HUDEP-2 (cell line): ENCODE measurements around the gene EIPR1.
"Not testable (repeated sequence)": the region's sequence is repeated elsewhere in the genome, so short reads cannot be mapped to it uniquely, and the experiment has no call there.

Experiments
- DNase-seq, 76 experiments: peaks; one replicate each; lab custom pipeline; 2025; ENCODE audit not compliant: unreplicated experiment in 76 of 76; lab: John Stamatoyannopoulos, UW

The EIPR1 gene

DNA sequence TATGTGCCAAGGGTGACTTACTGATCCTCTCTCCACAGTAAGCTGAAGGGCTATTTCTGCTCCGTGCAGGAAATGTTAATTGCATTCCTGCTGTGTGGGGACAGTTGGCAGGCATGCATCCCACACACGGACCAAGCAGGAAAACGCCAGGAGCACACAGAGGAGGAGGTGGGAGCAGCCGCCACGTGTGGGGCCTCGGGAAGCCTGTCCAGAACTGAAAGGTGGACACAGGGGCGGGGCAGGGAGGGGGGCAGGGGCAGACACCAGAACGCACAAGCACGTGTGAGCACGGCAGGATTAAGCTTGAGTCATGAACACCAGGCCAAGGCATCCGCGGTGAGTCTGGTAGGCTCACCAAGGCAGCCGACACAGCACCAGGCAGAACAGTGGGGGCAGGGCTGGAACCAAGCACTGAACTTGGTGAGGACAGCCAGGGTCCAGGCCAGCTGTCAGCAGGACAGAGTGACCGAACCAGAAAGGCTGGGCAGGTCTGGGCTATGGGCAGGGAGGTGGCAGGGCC, 177.1 kb downstream of the EIPR1 start:
- no peak for DNase-seq

DNA sequence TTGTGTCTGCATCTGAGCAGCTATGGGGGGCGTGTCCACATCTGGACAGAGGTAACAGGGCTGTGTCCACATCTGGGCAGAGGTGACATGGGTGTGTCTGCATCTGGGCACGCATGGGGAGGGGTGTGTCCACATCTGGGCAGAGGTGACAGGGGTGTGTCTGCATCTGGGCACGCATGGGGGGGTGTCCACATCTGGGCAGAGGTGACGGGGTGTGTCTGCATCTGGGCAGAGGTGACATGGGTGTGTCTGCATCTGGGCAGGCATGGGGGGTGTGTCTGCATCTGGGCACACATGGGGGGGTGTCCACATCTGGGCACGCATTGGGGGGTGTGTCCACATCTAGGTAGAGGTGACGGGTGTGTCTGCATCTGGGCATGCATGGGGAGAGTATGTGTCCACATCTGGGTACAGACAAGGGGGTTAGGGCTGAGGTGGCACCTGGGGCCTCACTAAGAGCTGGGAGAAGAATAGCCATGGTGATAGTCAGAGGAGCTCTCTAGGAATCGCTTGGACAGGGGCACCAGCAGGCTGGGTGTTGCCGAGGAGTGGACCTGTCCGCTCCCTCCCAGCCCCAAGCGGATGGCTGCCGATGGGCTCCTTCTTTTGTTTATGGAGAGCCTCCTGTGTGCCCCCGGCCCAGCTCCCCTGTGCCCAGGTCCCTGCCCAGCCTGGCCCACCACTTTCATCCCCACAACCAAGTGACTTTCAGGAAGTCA, 177.8 kb downstream of the EIPR1 start:
- peak in 34 of 76 experiments; percentile 1 to 55 (median 22) for DNase-seq

- not testable (repeated sequence) for DNase-seq
Observed at GRCh38 chr2:3198671-3199192, 178.9 kb downstream of the EIPR1 start.

DNA sequence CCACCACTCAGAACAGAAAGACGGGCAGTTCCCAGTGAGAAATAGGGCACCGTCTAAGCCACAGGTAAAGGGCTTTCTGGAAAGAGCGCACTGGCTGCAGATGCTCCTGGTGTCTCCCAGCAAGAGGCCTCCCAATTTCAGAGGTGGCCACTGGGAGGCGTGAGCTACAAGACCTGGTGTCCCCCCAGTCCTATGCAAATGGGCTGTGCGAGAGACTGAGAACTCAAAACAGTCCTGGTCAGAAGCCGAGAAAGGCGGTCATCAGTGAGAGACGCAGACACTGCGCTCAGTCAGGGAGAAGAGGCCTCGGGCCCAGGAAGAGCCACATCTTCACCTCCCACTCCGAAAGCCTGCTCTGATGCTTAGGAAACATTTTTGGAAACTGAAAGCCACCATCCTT, 179.5 kb downstream of the EIPR1 start:
- DNase-seq = no peak

DNA sequence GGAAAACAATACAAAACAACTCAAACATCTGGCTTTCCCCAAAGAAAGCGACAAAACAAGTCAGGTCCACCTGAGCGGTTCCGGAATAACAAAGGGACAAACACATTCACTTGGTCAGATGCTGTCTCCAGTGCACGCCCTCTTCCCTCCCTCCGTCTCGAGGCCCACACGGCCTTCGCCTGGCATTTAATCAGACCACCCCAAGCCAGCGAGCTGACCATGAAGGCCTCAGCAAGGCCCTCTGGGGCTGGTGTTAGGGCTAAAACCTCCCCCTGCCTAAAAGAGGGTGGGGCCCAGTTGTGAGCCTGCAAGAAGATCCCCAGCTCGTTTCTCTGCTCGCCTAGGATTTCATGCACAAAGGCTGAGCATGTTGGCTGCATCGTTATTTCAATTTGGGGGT, 180.3 kb downstream of the EIPR1 start:
- DNase-seq = no peak

DNA sequence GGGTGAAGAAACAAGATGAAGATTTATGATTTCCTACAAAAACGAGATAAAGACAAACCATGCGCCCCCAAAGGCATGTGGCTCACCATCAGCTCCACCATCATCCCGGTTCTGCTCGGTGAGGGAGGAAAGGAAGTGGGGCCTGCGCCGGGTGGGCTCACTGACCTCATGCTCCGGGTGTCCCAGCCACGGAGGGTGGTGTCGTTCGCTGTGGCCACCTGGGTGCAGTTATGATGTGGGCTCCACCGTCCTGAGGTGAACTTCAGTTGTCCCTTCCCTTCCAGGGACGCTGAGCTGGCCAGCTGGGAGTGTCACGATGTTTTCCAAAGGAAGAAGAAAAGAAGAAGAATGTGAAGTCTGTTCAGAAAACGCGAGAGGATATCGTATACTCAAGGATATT, 180.9 kb downstream of the EIPR1 start:
- no peak for DNase-seq

DNA sequence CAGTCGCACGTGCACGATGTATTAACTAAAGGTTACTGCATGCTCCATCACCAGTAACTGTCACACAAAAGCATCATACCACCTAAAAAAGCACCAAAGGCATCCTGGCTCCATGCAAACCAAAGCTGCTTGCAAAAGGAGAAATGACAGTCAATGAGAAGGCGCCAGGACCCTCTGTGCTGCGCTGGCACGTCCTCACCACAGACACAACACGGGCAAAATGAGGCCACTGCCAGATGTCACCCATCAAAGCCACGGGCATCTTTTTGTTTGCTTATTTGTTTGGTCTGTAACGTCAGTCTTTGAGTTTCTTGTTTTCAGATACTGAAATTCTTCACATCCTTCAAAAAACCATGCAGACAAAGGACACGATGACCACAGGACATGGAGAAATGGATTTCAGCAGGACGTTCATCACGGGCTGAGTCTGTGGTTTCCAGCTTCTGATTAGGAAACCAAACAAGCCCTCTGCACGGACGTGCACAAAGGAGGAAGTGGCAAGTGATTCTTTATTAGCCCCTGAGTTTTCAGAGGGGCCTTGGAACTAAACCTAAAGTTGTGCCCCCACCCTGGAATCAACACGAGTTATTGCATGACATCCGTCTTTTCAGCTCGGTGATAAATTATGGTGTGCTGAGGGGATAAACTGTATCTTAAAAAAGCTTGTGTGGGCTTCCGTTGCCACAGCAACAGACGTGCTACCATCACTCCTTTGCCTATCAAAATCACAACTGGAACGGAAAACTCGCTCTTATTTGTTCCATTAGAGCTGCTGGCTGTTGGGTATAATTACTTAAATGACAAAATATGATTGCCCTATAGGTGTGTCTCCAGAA, 181.8 kb downstream of the EIPR1 start:
- DNase-seq = no peak

GRCh38 chr2:3194828-3195227, 182.8 kb downstream of the EIPR1 start:
- no peak for DNase-seq

DNA sequence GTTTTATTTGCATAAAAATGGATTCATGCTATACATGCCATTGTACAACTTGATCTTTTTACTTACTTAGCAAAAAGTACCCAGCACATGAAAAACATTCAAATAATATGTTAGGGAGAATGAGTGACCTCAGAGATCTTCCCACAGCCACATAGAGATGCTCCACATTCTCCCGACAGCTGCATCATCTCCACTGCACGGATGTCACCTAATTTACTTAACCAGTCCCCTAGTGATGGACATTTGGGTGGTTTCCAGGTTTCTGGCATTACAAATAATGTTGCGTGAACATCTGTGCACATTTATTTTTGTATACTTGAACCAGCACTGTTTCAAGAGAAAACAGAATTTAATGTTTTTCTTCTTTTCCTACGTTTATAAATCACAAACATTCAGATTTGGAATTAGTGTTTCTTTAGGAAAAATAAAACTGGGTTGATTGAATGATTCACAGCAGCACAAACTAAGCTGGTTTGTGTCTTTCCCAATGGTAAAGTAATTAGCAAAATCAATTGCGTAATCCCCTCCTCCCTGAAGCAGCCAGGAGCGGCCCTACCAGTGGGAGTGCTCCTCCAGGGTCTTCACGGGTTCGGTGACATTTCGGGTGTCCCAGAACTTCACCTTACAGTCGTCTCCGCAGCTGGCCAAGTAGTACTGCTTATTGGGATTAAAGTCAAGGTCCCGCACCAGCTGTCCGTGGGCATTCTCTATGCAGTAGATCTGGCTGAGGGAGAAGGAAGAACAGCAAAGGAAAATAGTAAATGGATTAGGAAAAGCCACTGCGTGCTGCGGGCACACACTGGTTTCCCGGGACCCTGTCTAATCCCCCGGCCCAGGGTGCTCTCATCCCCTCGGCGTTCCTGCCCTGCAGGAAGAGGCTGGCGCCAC, 183.9 kb downstream of the EIPR1 start:
- DNase-seq = no peak

- DNase-seq = no peak
Observed at GRCh38 chr2:3192920-3193319, 184.7 kb downstream of the EIPR1 start.

- DNase-seq = no peak
Observed at GRCh38 chr2:3192281-3192818, 185.3 kb downstream of the EIPR1 start.

GRCh38 chr2:3189961-3190360, 187.7 kb downstream of the EIPR1 start:
- no peak for DNase-seq

DNA sequence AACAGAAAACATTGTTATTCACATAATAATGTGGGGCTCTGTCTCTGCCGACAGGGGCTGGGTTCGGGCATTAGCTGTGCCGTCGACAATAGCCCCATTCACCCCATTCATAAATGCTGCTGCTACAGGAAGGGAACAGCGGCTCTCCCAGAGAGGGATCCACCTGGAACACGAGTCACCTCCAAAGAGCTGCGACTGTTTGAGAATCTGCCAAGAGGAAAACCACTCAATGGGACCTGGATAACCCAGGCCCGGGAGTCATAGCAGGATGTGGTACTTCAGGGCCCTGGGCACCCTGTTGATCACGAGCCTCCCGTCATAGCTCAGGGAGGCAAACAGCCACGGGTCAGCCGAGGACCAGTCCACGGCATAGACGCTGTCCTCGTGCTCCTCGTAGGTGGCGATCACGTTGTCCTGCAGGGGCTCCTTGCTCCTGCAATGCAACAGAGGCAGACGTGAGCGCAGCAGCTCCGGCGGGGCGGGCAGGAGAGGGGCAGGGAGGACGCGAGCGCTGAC, 188.5 kb downstream of the EIPR1 start:
- DNase-seq = no peak

DNA sequence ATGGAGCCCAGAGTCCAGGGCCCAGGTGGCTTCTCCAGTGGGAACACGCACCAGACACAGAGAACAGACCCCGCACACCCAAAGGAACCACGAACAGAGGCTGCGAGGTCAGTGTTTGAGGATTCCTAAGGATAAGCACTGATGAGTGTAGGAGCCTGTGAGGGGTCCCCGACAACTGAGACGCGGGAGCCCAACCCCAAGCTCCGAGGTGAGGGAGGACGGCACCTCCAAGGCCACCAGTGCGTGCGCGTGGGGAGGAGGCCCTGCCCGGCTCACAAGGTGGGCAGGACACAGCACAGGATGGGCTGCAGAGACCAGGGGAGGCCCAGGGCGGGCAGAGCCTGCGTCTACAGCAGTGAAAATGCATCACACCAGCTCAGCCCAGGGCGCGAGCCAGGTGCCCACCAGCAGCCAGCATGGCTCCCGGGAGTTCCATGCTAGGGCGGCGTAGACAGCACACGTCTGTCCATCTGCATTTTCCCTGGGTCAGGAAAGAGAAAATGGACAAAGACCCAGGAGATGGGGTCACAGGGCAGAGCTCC, 189.1 kb downstream of the EIPR1 start:
- no peak for DNase-seq

- no peak for DNase-seq
Observed at GRCh38 chr2:3187467-3187866, 190.2 kb downstream of the EIPR1 start.

- no peak for DNase-seq
Observed at GRCh38 chr2:3186766-3187165, 190.9 kb downstream of the EIPR1 start.

DNA sequence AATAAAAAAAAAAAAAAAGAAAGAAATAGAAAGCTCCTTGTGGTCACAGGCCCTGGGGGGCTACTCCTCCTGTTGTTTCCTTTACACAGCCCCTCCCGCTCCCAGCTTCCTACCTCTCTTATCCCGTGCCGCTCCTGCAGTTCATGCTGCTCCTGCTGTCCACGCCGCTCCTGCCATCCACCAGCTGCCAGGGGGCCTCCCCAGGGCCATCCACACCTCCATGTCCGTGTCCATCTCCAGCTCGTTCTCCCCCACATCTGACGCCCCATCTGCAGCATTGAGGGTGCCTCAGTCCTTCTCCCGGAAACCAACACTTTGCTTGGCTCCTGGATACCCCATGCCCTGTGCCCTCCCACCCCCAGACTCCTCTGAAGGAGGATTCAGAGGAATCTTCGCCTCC, 191.7 kb downstream of the EIPR1 start:
- no peak for DNase-seq

DNA sequence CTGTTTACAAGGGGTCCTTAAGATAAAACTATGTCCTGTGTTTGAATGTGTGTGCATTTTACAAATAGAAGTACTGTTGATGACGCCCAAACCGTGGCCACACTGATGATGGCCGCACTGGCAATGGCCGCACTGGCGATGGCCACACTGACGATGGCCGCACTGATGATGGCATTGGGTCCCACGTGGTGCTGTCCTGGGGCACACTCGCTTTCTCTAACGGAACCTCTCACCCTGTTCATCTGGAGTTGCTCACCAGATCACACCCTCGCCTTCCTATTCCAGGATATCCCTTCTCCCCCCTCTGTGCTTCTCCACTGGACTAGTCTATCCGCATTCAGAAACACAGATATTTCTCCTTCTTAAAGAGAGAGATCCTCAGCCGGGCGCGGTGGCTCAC, 192.4 kb downstream of the EIPR1 start:
- DNase-seq = no peak

GRCh38 chr2:3184167-3184566, 193.5 kb downstream of the EIPR1 start:
- no peak for DNase-seq

DNA sequence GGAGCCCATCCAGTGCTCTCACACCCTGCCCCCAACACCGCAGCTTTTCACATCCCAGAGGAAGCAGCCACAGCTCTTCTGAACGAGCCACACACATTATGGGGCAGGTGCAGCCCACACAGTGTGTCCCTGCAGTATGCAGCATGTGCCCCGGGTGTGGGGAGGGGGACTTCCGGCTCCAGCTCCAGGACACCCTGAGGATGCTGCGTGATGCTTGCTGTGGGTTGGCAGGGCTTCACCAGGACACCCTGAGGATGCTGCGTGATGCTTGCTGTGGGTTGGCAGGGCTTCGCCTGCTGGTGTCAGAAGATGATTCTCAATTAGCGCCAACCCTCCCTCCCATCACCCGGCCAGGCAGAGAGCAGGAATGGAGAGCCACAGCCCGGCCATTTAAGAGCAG, 193.9 kb downstream of the EIPR1 start:
- DNase-seq = no peak
